EL (cell line): ENCODE results near the gene RHOU.

Experiments
- DNase-seq: peaks from one replicate; pipeline ENCODE4 v3.0.0-alpha.2; 2016

RHOU gene

GRCh38 chr1:228739826-228740225, 4.5 kb downstream of the RHOU start:
- no peak for DNase-seq

- no peak for DNase-seq
Measured at GRCh38 chr1:228740543-228741317, 5.5 kb downstream of the RHOU start.

- no peak for DNase-seq
Measured at GRCh38 chr1:228742281-228742860, 7.1 kb downstream of the RHOU start.

GRCh38 chr1:228743405-228743804, 8.1 kb downstream of the RHOU start:
- no peak for DNase-seq

- no peak for DNase-seq
Measured at GRCh38 chr1:228744356-228744755, 9.1 kb downstream of the RHOU start.

GRCh38 chr1:228744918-228745317, 9.6 kb downstream of the RHOU start:
- no peak for DNase-seq

GRCh38 chr1:228745497-228745896, 10.2 kb downstream of the RHOU start:
- DNase-seq, result no peak

- no peak for DNase-seq
Measured at GRCh38 chr1:228747301-228747935, 12.1 kb downstream of the RHOU start.

GRCh38 chr1:228748029-228748428, 12.8 kb downstream of the RHOU start:
- DNase-seq, result no peak

- DNase-seq, result no peak
Measured at GRCh38 chr1:228748431-228748830, 13.2 kb downstream of the RHOU start.

- DNase-seq, result no peak
Measured at GRCh38 chr1:228749765-228750164, 14.5 kb downstream of the RHOU start.

GRCh38 chr1:228750915-228751314, 15.6 kb downstream of the RHOU start:
- DNase-seq, result no peak

- DNase-seq, result no peak
Measured at GRCh38 chr1:228751360-228752098, 16.2 kb downstream of the RHOU start.

GRCh38 chr1:228752258-228752657, 17.0 kb downstream of the RHOU start:
- DNase-seq, result no peak

- no peak for DNase-seq
Measured at GRCh38 chr1:228752675-228753265, 17.5 kb downstream of the RHOU start.

- no peak for DNase-seq
Measured at GRCh38 chr1:228753287-228753686, 18.0 kb downstream of the RHOU start.

GRCh38 chr1:228753786-228754360, 18.6 kb downstream of the RHOU start:
- DNase-seq, result no peak

- no peak for DNase-seq
Measured at GRCh38 chr1:228754646-228755268, 19.5 kb downstream of the RHOU start.

GRCh38 chr1:228755800-228756199, 20.5 kb downstream of the RHOU start:
- DNase-seq, result no peak

- no peak for DNase-seq
Measured at GRCh38 chr1:228756457-228756856, 21.2 kb downstream of the RHOU start.

- DNase-seq, result no peak
Measured at GRCh38 chr1:228758447-228758846, 23.2 kb downstream of the RHOU start.

- DNase-seq, result no peak
Measured at GRCh38 chr1:228760979-228761378, 25.7 kb downstream of the RHOU start.
